Activated T-helper 17 cell treated with anti-CD3 and anti-CD28 coated beads, Interleukin-2, amount 50 U/mL, for 72 hours (primary cell): ENCODE measurements around the gene ST14. TPM values are rescaled to one million over a fixed set of nuclear protein-coding genes. Genes with fewer than 3 reads are reported as not detected.

Source experiments
- ATAC-seq: fragments of 150-1000 bp; cut with Tn5 transposase; replicated peaks from 2 replicates; pipeline ENCODE4 v1.10.0; 2021; ENCODE audit warnings: mild to moderate bottlenecking, moderate library complexity
- H3K27ac Mint-ChIP-seq: one replicate; pipeline ENCODE4 v1.8.0; 2022; ENCODE audit warnings: mixed read lengths
- H3K27me3 Mint-ChIP-seq: one replicate; pipeline ENCODE4 v1.8.0; 2022; ENCODE audit warnings: mixed read lengths
- H3K36me3 Mint-ChIP-seq: one replicate; pipeline ENCODE4 v1.8.0; 2022; ENCODE audit warnings: low read depth, mild to moderate bottlenecking, mixed read lengths
- H3K4me1 Mint-ChIP-seq: one replicate; pipeline ENCODE4 v1.8.0; 2022; ENCODE audit warnings: mixed read lengths
- H3K4me3 Mint-ChIP-seq: one replicate; pipeline ENCODE4 v1.8.0; 2022; ENCODE audit warnings: mild to moderate bottlenecking, mixed read lengths
- H3K9me3 Mint-ChIP-seq: one replicate; pipeline ENCODE4 v1.8.0; 2022; ENCODE audit warnings: mixed read lengths
- total RNA-seq, 2 donors: library from RNA; stranded (reverse); gene quantifications; one replicate each; pipeline ENCODE4 v1.2.3, GENCODE V29; 2022

ST14 gene
- total RNA-seq, 2 donors from 2014 or later = 0.09 TPM; not detected in 1

- Mint-ChIP-seq H3K27ac (no peak overlapping the region), H3K36me3 (peaks cover 67% of the 10 kb centered on the region), H3K4me1 (peaks cover 13% of the 10 kb centered on the region), H3K4me3 (no peak overlapping the region), H3K27me3 (no peaks in the 10 kb centered on the region), H3K9me3 (no peaks in the 10 kb centered on the region)
- ATAC-seq = no peak
Measured at GRCh38 chr11:130125638-130126037, 33.9 kb upstream of the ST14 start.

GRCh38 chr11:130126516-130126915 is 33.1 kb upstream of the ST14 start:
- H3K9me3 Mint-ChIP-seq = no peaks in the 10 kb centered on the region
- H3K4me1 Mint-ChIP-seq = peaks cover 11% of the 10 kb centered on the region
- no peak overlapping the region for H3K27ac Mint-ChIP-seq
- ATAC-seq = no peak
- no peak overlapping the region for H3K4me3 Mint-ChIP-seq
- H3K27me3 Mint-ChIP-seq = no peaks in the 10 kb centered on the region
- H3K36me3 Mint-ChIP-seq = peaks cover 73% of the 10 kb centered on the region

- Mint-ChIP-seq H3K27me3 (no peaks in the 10 kb centered on the region), H3K4me3 (no peak overlapping the region), H3K36me3 (peaks cover 69% of the 10 kb centered on the region), H3K4me1 (peaks cover 2% of the 10 kb centered on the region), H3K27ac (no peak overlapping the region), H3K9me3 (no peaks in the 10 kb centered on the region)
- no peak for ATAC-seq
Measured at GRCh38 chr11:130127509-130127908, 32.1 kb upstream of the ST14 start.

- no peaks in the 10 kb centered on the region for H3K27me3 Mint-ChIP-seq
- no peaks in the 10 kb centered on the region for H3K4me1 Mint-ChIP-seq
- no peak for ATAC-seq
- H3K27ac Mint-ChIP-seq = no peak overlapping the region
- peaks cover 63% of the 10 kb centered on the region for H3K36me3 Mint-ChIP-seq
- H3K4me3 Mint-ChIP-seq = no peak overlapping the region
- no peaks in the 10 kb centered on the region for H3K9me3 Mint-ChIP-seq
Measured at GRCh38 chr11:130128626-130129025, 31.0 kb upstream of the ST14 start.

- no peak for ATAC-seq
- no peaks in the 10 kb centered on the region for H3K27me3 Mint-ChIP-seq
- H3K9me3 Mint-ChIP-seq = no peaks in the 10 kb centered on the region
- H3K4me3 Mint-ChIP-seq = no peak overlapping the region
- peaks cover 64% of the 10 kb centered on the region for H3K36me3 Mint-ChIP-seq
- no peak overlapping the region for H3K27ac Mint-ChIP-seq
- no peaks in the 10 kb centered on the region for H3K4me1 Mint-ChIP-seq
Measured at GRCh38 chr11:130129922-130130321, 29.7 kb upstream of the ST14 start.

- Mint-ChIP-seq H3K36me3 (peaks cover 71% of the 10 kb centered on the region), H3K27me3 (no peaks in the 10 kb centered on the region), H3K4me3 (no peak overlapping the region), H3K4me1 (no peaks in the 10 kb centered on the region), H3K9me3 (no peaks in the 10 kb centered on the region), H3K27ac (no peak overlapping the region)
- peak; percentile 59 for ATAC-seq
Measured at GRCh38 chr11:130131961-130132850, 27.4 kb upstream of the ST14 start.

GRCh38 chr11:130133716-130134115 is 25.9 kb upstream of the ST14 start:
- no peaks in the 10 kb centered on the region for H3K9me3 Mint-ChIP-seq
- H3K27me3 Mint-ChIP-seq = no peaks in the 10 kb centered on the region
- no peak for ATAC-seq
- H3K4me3 Mint-ChIP-seq = no peak overlapping the region
- peaks cover 68% of the 10 kb centered on the region for H3K36me3 Mint-ChIP-seq
- H3K4me1 Mint-ChIP-seq = no peaks in the 10 kb centered on the region
- no peak overlapping the region for H3K27ac Mint-ChIP-seq

GRCh38 chr11:130136107-130136506 is 23.5 kb upstream of the ST14 start:
- H3K27ac Mint-ChIP-seq = no peak overlapping the region
- H3K9me3 Mint-ChIP-seq = no peaks in the 10 kb centered on the region
- no peaks in the 10 kb centered on the region for H3K4me1 Mint-ChIP-seq

GRCh38 chr11:130137999-130138398 is 21.6 kb upstream of the ST14 start:
- H3K4me3 Mint-ChIP-seq = no peak overlapping the region
- no peaks in the 10 kb centered on the region for H3K9me3 Mint-ChIP-seq
- no peaks in the 10 kb centered on the region for H3K27me3 Mint-ChIP-seq

More at GRCh38 chr11:130136107-130136506, 23.5 kb upstream of the ST14 start:
- Mint-ChIP-seq H3K36me3 (peaks cover 59% of the 10 kb centered on the region), H3K4me3 (no peak overlapping the region), H3K27me3 (no peaks in the 10 kb centered on the region)
- no peak for ATAC-seq

GRCh38 chr11:130139401-130139800 is 20.2 kb upstream of the ST14 start:
- ATAC-seq = no peak
- Mint-ChIP-seq H3K27ac (no peak overlapping the region), H3K4me1 (no peaks in the 10 kb centered on the region), H3K36me3 (peaks cover 48% of the 10 kb centered on the region), H3K4me3 (no peak overlapping the region), H3K9me3 (no peaks in the 10 kb centered on the region), H3K27me3 (no peaks in the 10 kb centered on the region)

More at GRCh38 chr11:130137999-130138398, 21.6 kb upstream of the ST14 start:
- H3K4me1 Mint-ChIP-seq = no peaks in the 10 kb centered on the region
- peaks cover 56% of the 10 kb centered on the region for H3K36me3 Mint-ChIP-seq
- ATAC-seq = no peak
- no peak overlapping the region for H3K27ac Mint-ChIP-seq

GRCh38 chr11:130141561-130142341 is 17.8 kb upstream of the ST14 start:
- H3K27ac Mint-ChIP-seq = no peak overlapping the region
- peaks cover 5% of the 10 kb centered on the region for H3K4me1 Mint-ChIP-seq
- H3K27me3 Mint-ChIP-seq = no peaks in the 10 kb centered on the region
- no peaks in the 10 kb centered on the region for H3K9me3 Mint-ChIP-seq
- peaks cover 35% of the 10 kb centered on the region for H3K36me3 Mint-ChIP-seq
- H3K4me3 Mint-ChIP-seq = no peak overlapping the region
- no peak for ATAC-seq

- no peak for ATAC-seq
Measured at GRCh38 chr11:130144141-130144540, 15.4 kb upstream of the ST14 start.

GRCh38 chr11:130144861-130145281 is 14.7 kb upstream of the ST14 start:
- Mint-ChIP-seq H3K4me3 (no peak overlapping the region), H3K27ac (no peak overlapping the region), H3K9me3 (no peaks in the 10 kb centered on the region), H3K27me3 (no peaks in the 10 kb centered on the region), H3K4me1 (peaks cover 14% of the 10 kb centered on the region), H3K36me3 (peaks cover 20% of the 10 kb centered on the region)
- ATAC-seq = no peak

More at GRCh38 chr11:130144141-130144540, 15.4 kb upstream of the ST14 start:
- H3K4me1 Mint-ChIP-seq = peaks cover 14% of the 10 kb centered on the region
- no peaks in the 10 kb centered on the region for H3K9me3 Mint-ChIP-seq
- no peak overlapping the region for H3K27ac Mint-ChIP-seq
- peaks cover 21% of the 10 kb centered on the region for H3K36me3 Mint-ChIP-seq
- no peaks in the 10 kb centered on the region for H3K27me3 Mint-ChIP-seq
- no peak overlapping the region for H3K4me3 Mint-ChIP-seq

- no peaks in the 10 kb centered on the region for H3K9me3 Mint-ChIP-seq
- peaks cover 14% of the 10 kb centered on the region for H3K4me1 Mint-ChIP-seq
- peaks cover 15% of the 10 kb centered on the region for H3K36me3 Mint-ChIP-seq
- H3K4me3 Mint-ChIP-seq = no peak overlapping the region
- no peak overlapping the region for H3K27ac Mint-ChIP-seq
- ATAC-seq = no peak
- H3K27me3 Mint-ChIP-seq = no peaks in the 10 kb centered on the region
Measured at GRCh38 chr11:130145311-130145812, 14.2 kb upstream of the ST14 start.
